Vagina (tissue), 2 donors: Measurements from ENCODE around the gene EPB41L2.

Experiments used
- CTCF ChIP-seq, 3 experiments: fragments of 450-650 bp in 2 of 3; fragments of 200-600 bp in 1 of 3; sonication (generic) in 1 of 3; IDR thresholded peaks; one replicate each; pipeline ENCODE4 v1.5.1; 2017 to 2019; ENCODE audit warnings: antibody characterized with exemption in 3 of 3, mild to moderate bottlenecking in 2 of 3, moderate library complexity in 2 of 3
- POLR2A ChIP-seq, 2 donors: fragments of 450-650 bp; IDR thresholded peaks; one replicate each; pipeline ENCODE4 v1.6.1; 2017; ENCODE audit warnings: antibody characterized with exemption in 2 of 2, mild to moderate bottlenecking in 2 of 2, moderate library complexity in 2 of 2

GRCh38 chr6:131060311-131060710 lies 2.7 kb downstream of the EPB41L2 start:
- TF ChIP-seq CTCF (IDR thresholded peaks at IDR 0.05) (no peak), POLR2A (IDR thresholded peaks at IDR 0.05) (no peak)
